Hepatocyte (in vitro differentiated cells): ENCODE measurements around the gene AURKB.

Experiments
- CTCF ChIP-seq: fragments of 200-600 bp; sonication (generic); IDR thresholded peaks from 2 replicates; pipeline ENCODE4 v1.5.1; 2016; ENCODE audit warnings: antibody characterized with exemption, mild to moderate bottlenecking; ENCODE audit not compliant: poor library complexity
- EZH2phosphoT487 ChIP-seq: fragments of 200-600 bp; sonication (generic); IDR thresholded peaks from one replicate; pipeline ENCODE4 v1.6.1; 2018; ENCODE audit warnings: antibody characterized with exemption, mild to moderate bottlenecking, low read depth, moderate library complexity; ENCODE audit not compliant: unreplicated experiment, severe bottlenecking

- TF ChIP-seq CTCF (no peak), EZH2phosphoT487 (no peak)
These were observed 11.4 kb upstream of the AURKB start for GRCh38 chr17:8221663-8222379.
